NB4 (cell line): ENCODE data around the gene NFIB.

Experiments used
- DNase-seq: peaks from one replicate; pipeline ENCODE4 v3.0.0; 2010; ENCODE audit warnings: low read depth
- H3K4me3 ChIP-seq: one replicate; pipeline ENCODE4 v1.5.1; 2011; ENCODE audit warnings: mild to moderate bottlenecking, low read depth, low read length, moderate library complexity
- CTCF ChIP-seq: IDR thresholded peaks from one replicate; pipeline ENCODE4 v1.5.1; 2012; ENCODE audit warnings: low read depth, low read length
- MAX ChIP-seq: IDR thresholded peaks from 2 replicates; pipeline ENCODE4 v1.6.1; 2011; ENCODE audit warnings: low read depth, low read length
- MYC ChIP-seq: IDR thresholded peaks from 2 replicates; pipeline ENCODE4 v1.6.1; 2011; ENCODE audit warnings: low read depth, low read length
- POLR2A ChIP-seq: IDR thresholded peaks from 2 replicates; pipeline ENCODE4 v1.6.1; 2011; ENCODE audit warnings: mild to moderate bottlenecking; ENCODE audit not compliant: insufficient read length; ENCODE audit errors: extremely low read depth

NFIB gene

GRCh38 chr9:14337615-14338014 is 23.7 kb upstream of the NFIB start:
- no peak for DNase-seq
- TF ChIP-seq MAX = no peak
- no peak for TF ChIP-seq MYC
- TF ChIP-seq CTCF = no peak
- no peak for TF ChIP-seq POLR2A
- no peak overlapping the region for H3K4me3 ChIP-seq

DNA sequence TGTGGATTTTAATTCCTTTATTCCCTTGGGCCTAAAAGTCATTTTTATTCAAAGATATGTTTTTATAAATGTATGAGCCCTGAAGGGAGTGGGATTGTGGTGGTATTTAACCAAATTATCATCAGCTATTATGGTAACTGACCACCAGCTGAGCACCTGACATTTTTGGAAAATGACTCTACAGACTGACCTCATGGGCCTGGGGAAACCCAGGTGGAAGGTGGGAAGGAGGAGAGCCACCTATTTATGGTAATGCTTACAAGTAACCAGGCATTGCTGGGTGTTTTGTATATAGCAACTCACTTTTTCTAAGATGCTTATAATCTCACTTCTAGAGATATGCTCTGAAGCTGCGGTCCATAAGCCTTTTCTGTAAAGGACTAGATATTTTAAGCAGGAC is 22.3 kb upstream of the NFIB start:
- TF ChIP-seq MYC = no peak
- no peak for TF ChIP-seq POLR2A
- TF ChIP-seq CTCF = no peak
- TF ChIP-seq MAX = no peak
- no peak for DNase-seq
- H3K4me3 ChIP-seq = no peak overlapping the region

GRCh38 chr9:14331120-14331519 is 17.2 kb upstream of the NFIB start:
- H3K4me3 ChIP-seq = no peak overlapping the region
- no peak for DNase-seq
- no peak for TF ChIP-seq POLR2A
- no peak for TF ChIP-seq MYC
- no peak for TF ChIP-seq CTCF
- TF ChIP-seq MAX = no peak

DNA sequence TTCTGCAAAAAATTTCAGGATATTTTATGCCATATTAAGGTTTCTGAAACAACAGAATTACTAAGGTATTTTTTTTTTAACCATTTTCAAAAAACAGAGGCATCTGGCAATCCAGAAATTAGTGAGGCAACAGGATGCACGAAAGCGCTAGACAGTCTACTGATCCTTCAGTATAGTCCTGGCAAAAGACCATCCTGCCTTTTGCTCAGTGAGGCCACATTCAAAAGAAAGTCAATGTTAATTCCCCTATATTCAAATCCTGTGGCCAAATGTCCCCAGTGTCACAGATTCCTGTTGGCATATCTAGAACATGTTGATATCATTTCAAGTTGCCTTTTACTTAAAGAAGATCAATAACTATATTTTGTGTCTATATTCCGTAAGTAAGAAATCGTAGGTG is 13.1 kb upstream of the NFIB start:
- TF ChIP-seq MYC (no peak), MAX (no peak), POLR2A (no peak), CTCF (no peak)
- DNase-seq = no peak
- H3K4me3 ChIP-seq = no peak overlapping the region

DNA sequence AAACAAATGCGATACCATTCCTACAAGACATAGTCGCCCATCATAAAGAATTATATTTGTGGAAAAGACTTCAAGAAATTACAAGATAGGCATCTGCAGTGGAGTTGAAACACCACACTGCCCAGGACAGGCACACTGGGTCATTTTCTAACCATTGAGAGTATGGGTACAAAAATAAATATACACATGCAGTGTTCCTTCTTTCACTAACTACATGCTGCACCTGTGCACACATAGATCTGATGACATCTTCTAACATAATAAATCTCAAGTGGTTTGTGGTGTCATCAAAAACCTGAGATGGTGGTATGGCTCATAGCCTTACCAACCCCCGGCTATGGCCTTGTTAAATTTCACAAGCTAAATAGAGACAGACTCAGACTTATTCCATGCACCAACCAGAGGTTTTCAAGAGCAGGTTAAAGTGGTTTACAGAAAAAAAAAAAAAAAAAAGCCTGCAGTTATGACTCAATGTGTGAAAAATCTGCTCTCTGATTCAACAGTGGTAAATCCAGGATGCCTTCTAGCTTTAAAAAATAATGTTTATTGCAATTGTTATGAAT is 12.4 kb upstream of the NFIB start:
- TF ChIP-seq MAX (no peak), CTCF (no peak), POLR2A (no peak), MYC (no peak)
- no peak overlapping the region for H3K4me3 ChIP-seq
- peak; percentile 24 for DNase-seq

DNA sequence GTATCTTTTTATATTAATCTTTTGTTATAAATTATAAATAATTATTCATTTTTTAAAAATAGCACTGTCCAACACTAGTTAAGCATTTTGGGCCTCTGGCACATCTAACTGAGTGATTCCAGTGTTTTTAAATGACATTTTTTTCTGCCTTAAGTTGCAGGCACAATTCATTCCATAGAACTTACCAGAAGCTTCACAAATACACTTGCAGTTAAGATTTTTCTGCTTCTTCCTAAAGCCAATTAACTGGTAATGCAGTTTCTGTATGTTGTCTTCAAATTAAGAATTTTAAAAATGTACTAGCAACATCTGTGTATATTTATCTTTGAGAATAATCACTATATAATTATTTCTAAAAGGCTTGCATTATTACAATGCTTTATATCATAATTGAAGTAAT is 11.2 kb upstream of the NFIB start:
- TF ChIP-seq CTCF = no peak
- no peak for TF ChIP-seq MYC
- TF ChIP-seq MAX = no peak
- no peak for TF ChIP-seq POLR2A
- DNase-seq = no peak
- no peak overlapping the region for H3K4me3 ChIP-seq
